Neuronal stem cell (in vitro differentiated cells): Measurements from ENCODE around the gene KLHDC7B.
"Not testable (repeated sequence)": the region's sequence is repeated elsewhere in the genome, so short reads cannot be mapped to it uniquely, and the experiment has no call there.

Experiments used
- DNase-seq: peaks from one replicate; pipeline ENCODE4 v3.0.0-alpha.2; 2013; ENCODE audit warnings: low spot score
- H2AFZ ChIP-seq: one replicate; pipeline ENCODE4 v1.6.1; 2013; ENCODE audit warnings: mild to moderate bottlenecking, low read length, inconsistent platforms
- H2AK5ac ChIP-seq: 2 replicates; pipeline ENCODE4 v1.6.1; 2013; ENCODE audit warnings: low read depth, mild to moderate bottlenecking, inconsistent platforms, low read length, moderate library complexity, mixed read lengths
- H2BK120ac ChIP-seq: 2 replicates; pipeline ENCODE4 v1.6.1; 2013; ENCODE audit warnings: low read depth, mild to moderate bottlenecking, inconsistent platforms, low read length, moderate library complexity, mixed read lengths
- H2BK12ac ChIP-seq: one replicate; pipeline ENCODE4 v1.6.1; 2013; ENCODE audit warnings: low read length, inconsistent platforms
- H2BK15ac ChIP-seq: 2 replicates; pipeline ENCODE4 v1.6.1; 2013; ENCODE audit warnings: mild to moderate bottlenecking, low read length, inconsistent platforms, mixed read lengths
- H2BK5ac ChIP-seq: one replicate; pipeline ENCODE4 v1.6.1; 2013; ENCODE audit warnings: inconsistent platforms, mild to moderate bottlenecking, low read length, moderate library complexity
- H3K14ac ChIP-seq: one replicate; pipeline ENCODE4 v1.6.1; 2013; ENCODE audit warnings: low read length, inconsistent platforms
- H3K18ac ChIP-seq: 2 replicates; pipeline ENCODE4 v1.6.1; 2013; ENCODE audit warnings: low read length, inconsistent platforms
- H3K23ac ChIP-seq: 2 replicates; pipeline ENCODE4 v1.6.1; 2013; ENCODE audit warnings: low read depth, mild to moderate bottlenecking, mixed read lengths, low read length, inconsistent platforms; ENCODE audit not compliant: poor library complexity
- H3K27ac ChIP-seq: replicated peaks from 3 replicates; pipeline ENCODE4 v1.5.1; 2013; ENCODE audit warnings: low read length, inconsistent platforms
- H3K27me3 ChIP-seq, 3 experiments: 2 replicates each; pipeline ENCODE4 v1.6.1; 2013; ENCODE audit warnings: low read length in 3 of 3, mild to moderate bottlenecking in 2 of 3, inconsistent platforms in 1 of 3, low read depth in 1 of 3, mixed read lengths in 1 of 3, moderate library complexity in 1 of 3; ENCODE audit not compliant: control insufficient read depth in 3 of 3, insufficient read depth in 3 of 3
- H3K36me3 ChIP-seq, 2 donors: replicated peaks in 1 of 2; 2 replicates each; pipeline ENCODE4 v1.6.1; 2013; ENCODE audit warnings: low read length in 2 of 2; ENCODE audit not compliant: control insufficient read depth in 2 of 2, insufficient read depth in 2 of 2
- H3K4ac ChIP-seq: 2 replicates; pipeline ENCODE4 v1.6.1; 2013; ENCODE audit warnings: inconsistent platforms, mild to moderate bottlenecking, low read length, moderate library complexity
- H3K4me1 ChIP-seq, 2 donors: 1 replicate in 1 of 2; 2 replicates in 1 of 2; pipeline ENCODE4 v1.6.1; 2013; ENCODE audit warnings: low read length in 2 of 2, low read depth in 1 of 2; ENCODE audit not compliant: control insufficient read depth in 2 of 2, insufficient read depth in 1 of 2
- H3K4me2 ChIP-seq: one replicate; pipeline ENCODE4 v1.6.1; 2013; ENCODE audit warnings: mild to moderate bottlenecking, low read length, inconsistent platforms; ENCODE audit not compliant: insufficient read depth, poor library complexity, severe bottlenecking
- H3K4me3 ChIP-seq, 2 donors: 2 replicates each; pipeline ENCODE4 v1.5.1; 2013; ENCODE audit warnings: low read length in 2 of 2, mild to moderate bottlenecking in 2 of 2, inconsistent platforms in 1 of 2, moderate library complexity in 1 of 2
- H3K79me1 ChIP-seq: one replicate; pipeline ENCODE4 v1.6.1; 2013; ENCODE audit warnings: low read depth, mild to moderate bottlenecking, inconsistent platforms, low read length, moderate library complexity
- H3K9ac ChIP-seq: one replicate; pipeline ENCODE4 v1.6.1; 2013; ENCODE audit warnings: mild to moderate bottlenecking, low read depth, low read length, inconsistent platforms; ENCODE audit not compliant: poor library complexity
- H3K9me3 ChIP-seq, 2 donors: replicated peaks in 1 of 2; 2 replicates each; pipeline versions ENCODE3 to v1.6.1; 2013; ENCODE audit warnings: low read length in 2 of 2, mild to moderate bottlenecking in 2 of 2, inconsistent platforms in 1 of 2, low read depth in 1 of 2, mixed read lengths in 1 of 2, moderate library complexity in 1 of 2; ENCODE audit not compliant: control insufficient read depth in 2 of 2, insufficient read depth in 1 of 2
- H4K8ac ChIP-seq: one replicate; pipeline ENCODE4 v1.6.1; 2013; ENCODE audit warnings: low read depth, mild to moderate bottlenecking, inconsistent platforms, low read length, moderate library complexity
- H4K91ac ChIP-seq: one replicate; pipeline ENCODE4 v1.6.1; 2013; ENCODE audit warnings: low read length, low read depth, mild to moderate bottlenecking, inconsistent platforms; ENCODE audit not compliant: poor library complexity
- WGBS, 2 donors: extraction: QIAGEN DNeasy Blood & Tissue Kit; methylation state at CpG; one replicate each; pipeline ENCODE4 v1.1.7; 2013; ENCODE audit warnings: missing lambda C conversion rate in 2 of 2, mixed read lengths in 1 of 2; ENCODE audit not compliant: insufficient read length in 2 of 2, insufficient replicate concordance in 1 of 2; ENCODE audit errors: extremely low coverage in 2 of 2; 5-methylcytosine and 5-hydroxymethylcytosine counted together

The KLHDC7B gene

DNA sequence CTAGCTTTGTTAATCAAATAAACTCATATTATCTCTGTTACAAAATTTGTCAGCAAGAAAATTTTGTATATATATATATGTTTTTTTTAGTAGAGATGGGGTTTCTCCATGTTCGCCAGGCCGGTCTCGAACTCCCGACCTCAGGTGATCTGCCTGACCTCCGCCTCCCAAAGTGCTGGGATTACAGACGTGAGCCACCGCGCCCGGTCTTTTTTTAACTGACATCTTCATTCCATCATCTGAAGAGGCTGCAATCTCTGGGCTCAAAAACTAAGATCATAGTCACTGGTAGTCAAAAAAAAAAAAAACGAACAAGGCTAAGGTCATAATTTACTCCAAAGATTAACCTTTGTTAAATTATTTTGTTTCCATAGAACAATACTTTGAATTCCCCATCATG lies 5.3 kb upstream of the KLHDC7B start:
- no peak for DNase-seq
- no peak overlapping the region for H2BK12ac ChIP-seq

GRCh38 chr22:50541667-50542026 lies 4.1 kb upstream of the KLHDC7B start:
- not testable (repeated sequence) for H2BK12ac ChIP-seq, H4K91ac ChIP-seq, H3K23ac ChIP-seq, H3K4me2 ChIP-seq, H3K4ac ChIP-seq, H2BK5ac ChIP-seq, H3K27ac ChIP-seq, H3K4me3 ChIP-seq, H3K9me3 ChIP-seq, H3K9ac ChIP-seq, H2BK15ac ChIP-seq, H3K4me1 ChIP-seq, H2BK120ac ChIP-seq, H3K14ac ChIP-seq, DNase-seq, H2AFZ ChIP-seq, H3K18ac ChIP-seq, H3K79me1 ChIP-seq, H4K8ac ChIP-seq, H3K36me3 ChIP-seq, H2AK5ac ChIP-seq
- WGBS, 2 donors: no CpG with 5 or more reads among the region's 5 CpGs
- peaks cover 0 to 19% (median 13%) of the 10 kb centered on the region in 3 experiments for H3K27me3 ChIP-seq

More for the DNA sequence above, 5.3 kb upstream of the KLHDC7B start:
- Histone ChIP-seq H2AFZ (no peak overlapping the region), H3K27me3 (peaks cover 0 to 12% (median 8%) of the 10 kb centered on the region in 3 experiments), H3K4me2 (no peak overlapping the region), H3K4me3 (no peak overlapping the region), H4K91ac (no peak overlapping the region), H2BK120ac (no peak overlapping the region), H4K8ac (no peak overlapping the region), H3K9ac (no peak overlapping the region), H3K36me3 (no peaks in the 10 kb centered on the region), H3K79me1 (no peaks in the 10 kb centered on the region), H3K27ac (no peak overlapping the region), H2AK5ac (no peak overlapping the region), H3K14ac (no peak overlapping the region), H2BK15ac (no peak overlapping the region), H2BK5ac (no peak overlapping the region), H3K9me3 (no peaks in the 10 kb centered on the region), H3K18ac (no peak overlapping the region), H3K4me1 (no peaks in the 10 kb centered on the region), H3K23ac (no peak overlapping the region), H3K4ac (no peak overlapping the region)
- WGBS, 2 donors: no CpG with 5 or more reads among the region's 10 CpGs

DNA sequence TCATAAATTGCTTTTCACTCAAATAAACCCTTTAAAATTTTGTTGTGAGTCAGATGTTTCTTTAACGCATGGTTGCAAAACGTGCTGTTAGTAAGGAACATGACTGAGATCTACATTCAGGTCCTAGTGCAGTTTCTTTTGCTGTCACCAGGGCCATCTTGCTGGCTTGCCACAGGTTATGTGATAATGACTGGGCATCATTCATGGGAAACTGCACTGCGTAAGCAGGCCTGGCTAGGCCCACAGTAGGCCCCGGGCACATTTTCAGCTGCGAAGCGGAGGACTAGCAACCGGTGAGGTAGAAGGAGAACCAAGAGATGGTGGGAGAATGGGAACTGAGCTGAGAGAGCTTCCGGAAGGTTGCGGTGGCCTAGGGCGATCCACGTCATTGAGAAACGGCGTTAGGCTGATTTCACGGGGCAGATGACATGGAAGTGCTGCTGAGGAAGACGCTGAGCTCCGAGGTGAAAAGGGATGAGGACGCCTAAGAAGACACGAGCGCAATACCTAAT lies 3.2 kb upstream of the KLHDC7B start:
- WGBS, 2 donors: no CpG with 5 or more reads among the region's 19 CpGs

DNA sequence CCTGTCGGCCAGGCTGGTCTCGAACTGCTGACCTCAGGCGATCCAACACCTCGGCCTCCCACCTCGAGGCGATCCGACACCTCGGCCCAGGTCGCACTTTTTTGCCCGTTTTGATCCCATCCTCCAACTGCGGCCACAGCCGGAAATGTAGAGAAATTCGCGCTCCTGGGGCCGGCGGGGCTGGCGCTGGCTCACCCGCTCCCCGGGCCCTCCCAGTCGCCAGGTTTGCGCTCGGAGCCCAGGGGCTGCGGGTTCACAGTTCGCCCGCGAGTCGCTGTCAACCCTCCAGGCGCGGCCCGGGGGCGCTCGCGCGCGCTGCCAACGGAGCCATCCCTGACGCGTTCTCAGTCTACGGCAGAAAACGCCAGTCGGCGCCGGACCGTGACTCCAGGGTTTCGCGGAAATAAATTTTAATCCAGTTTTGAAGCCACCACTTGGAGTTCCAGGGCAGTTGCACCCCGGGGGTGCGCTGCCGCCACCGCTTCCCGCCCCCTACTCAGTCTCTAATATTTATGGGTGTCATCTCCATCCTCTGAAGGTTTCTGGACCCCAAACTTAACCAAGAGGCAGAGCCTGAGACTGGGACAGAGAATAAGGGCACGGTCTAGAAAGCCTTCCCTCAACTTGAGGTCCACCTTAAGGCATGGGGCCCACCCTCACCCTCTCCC lies 1.5 kb upstream of the KLHDC7B start:
- WGBS, 2 donors: no CpG with 5 or more reads among the region's 52 CpGs
- H3K4ac ChIP-seq: no peak overlapping the region
- H3K4me3 ChIP-seq: peak overlapping the region in 1 of 2 donors; percentile 51

More for the DNA sequence above, 3.2 kb upstream of the KLHDC7B start:
- H3K27ac ChIP-seq: no peak overlapping the region
- no peak overlapping the region for H2BK5ac ChIP-seq
- H3K4me2 ChIP-seq: no peak overlapping the region
- no peak overlapping the region for H2AK5ac ChIP-seq
- H2AFZ ChIP-seq: no peak overlapping the region
- DNase-seq: no peak
- no peak overlapping the region for H2BK120ac ChIP-seq
- no peak overlapping the region for H4K91ac ChIP-seq
- no peak overlapping the region for H4K8ac ChIP-seq
- H3K18ac ChIP-seq: no peak overlapping the region
- H3K9me3 ChIP-seq: no peaks in the 10 kb centered on the region
- no peak overlapping the region for H3K4me3 ChIP-seq
- H3K36me3 ChIP-seq: no peaks in the 10 kb centered on the region
- H3K27me3 ChIP-seq: peaks cover 0 to 19% (median 13%) of the 10 kb centered on the region in 3 experiments
- H3K4ac ChIP-seq: no peak overlapping the region
- no peaks in the 10 kb centered on the region for H3K4me1 ChIP-seq
- no peak overlapping the region for H3K23ac ChIP-seq
- H3K79me1 ChIP-seq: no peaks in the 10 kb centered on the region
- H2BK12ac ChIP-seq: no peak overlapping the region
- no peak overlapping the region for H3K14ac ChIP-seq
- no peak overlapping the region for H2BK15ac ChIP-seq
- peak overlapping the region; percentile 47 for H3K9ac ChIP-seq

More for the DNA sequence above, 1.5 kb upstream of the KLHDC7B start:
- H2BK120ac ChIP-seq: no peak overlapping the region
- peak; percentile 69 for DNase-seq
- H2BK12ac ChIP-seq: no peak overlapping the region
- no peak overlapping the region for H2BK15ac ChIP-seq
- no peaks in the 10 kb centered on the region for H3K9me3 ChIP-seq
- H3K9ac ChIP-seq: no peak overlapping the region
- H3K4me2 ChIP-seq: peak overlapping the region; percentile 40
- no peaks in the 10 kb centered on the region for H3K4me1 ChIP-seq
- no peaks in the 10 kb centered on the region for H3K36me3 ChIP-seq
- H3K23ac ChIP-seq: peak overlapping the region; percentile 31
- peak overlapping the region; percentile 17 for H4K8ac ChIP-seq
- H2BK5ac ChIP-seq: no peak overlapping the region
- H2AK5ac ChIP-seq: no peak overlapping the region
- H3K79me1 ChIP-seq: no peaks in the 10 kb centered on the region
- H3K18ac ChIP-seq: peak overlapping the region; percentile 48
- no peak overlapping the region for H4K91ac ChIP-seq
- no peak overlapping the region for H3K27ac ChIP-seq
- no peak overlapping the region for H3K14ac ChIP-seq
- H2AFZ ChIP-seq: peak overlapping the region; percentile 76
- peaks cover 0 to 19% (median 13%) of the 10 kb centered on the region in 3 experiments for H3K27me3 ChIP-seq
